Naive thymus-derived CD4-positive, alpha-beta T cell (primary cell): ENCODE measurements around the gene SETD2. TPM values are rescaled to one million over a fixed set of nuclear protein-coding genes. Genes with fewer than 3 reads are reported as not detected.

Experiments used
- ATAC-seq: fragments of 150-1000 bp; cut with Tn5 transposase; 2 replicates; pipeline ENCODE4 v1.10.0; 2021; ENCODE audit warnings: mild to moderate bottlenecking, moderate library complexity
- CTCF ChIA-PET: fragments of 350-600 bp; sonication (Branson Sonifier 250); formaldehyde crosslinking; loops from one replicate; lab custom pipeline; 2021; ENCODE audit warnings: antibody characterized with exemption; lab: Charles Lee
- POLR2A ChIA-PET: fragments of 350-600 bp; sonication (Branson Sonifier 250); formaldehyde crosslinking; loops from one replicate; lab custom pipeline; 2021; ENCODE audit warnings: antibody characterized with exemption, inconsistent platforms; lab: Charles Lee
- DNase-seq, 9 donors: peaks; one replicate each; pipeline versions ENCODE4 v3.0.0 to v3.0.0-alpha.2; 2020 to 2022; ENCODE audit warnings: mixed read lengths in 1 of 9
- H3K27ac ChIP-seq: one replicate; pipeline ENCODE4 v1.7.0; 2013; ENCODE audit warnings: mild to moderate bottlenecking, low read depth, low read length, moderate library complexity
- H3K27me3 ChIP-seq, 2 donors: one replicate each; pipeline ENCODE4 v1.7.0; 2013; ENCODE audit warnings: low read length in 2 of 2, mild to moderate bottlenecking in 2 of 2, moderate library complexity in 2 of 2; ENCODE audit not compliant: control insufficient read depth in 2 of 2, insufficient read depth in 2 of 2
- H3K36me3 ChIP-seq, 3 experiments: 1 replicate in 2 of 3; 2 replicates in 1 of 3; pipeline ENCODE4 v1.7.0; 2013; ENCODE audit warnings: low read length in 3 of 3, mild to moderate bottlenecking in 3 of 3, moderate library complexity in 1 of 3; ENCODE audit not compliant: insufficient read depth in 3 of 3, control insufficient read depth in 2 of 3
- H3K4me1 ChIP-seq, 2 donors: one replicate each; pipeline ENCODE4 v1.7.0; 2013; ENCODE audit warnings: low read length in 2 of 2, mild to moderate bottlenecking in 2 of 2, moderate library complexity in 1 of 2; ENCODE audit not compliant: control insufficient read depth in 2 of 2, insufficient read depth in 2 of 2
- H3K4me3 ChIP-seq: 2 replicates; pipeline ENCODE4 v1.7.0; 2013; ENCODE audit warnings: mild to moderate bottlenecking, low read length
- H3K9me3 ChIP-seq, 3 experiments: 1 replicate in 2 of 3; 2 replicates in 1 of 3; pipeline ENCODE4 v1.7.0; 2013; ENCODE audit warnings: low read length in 3 of 3; ENCODE audit not compliant: control insufficient read depth in 2 of 3
- H3K27ac Mint-ChIP-seq, 9 donors: one replicate each; pipeline ENCODE4 v1.8.0; 2020 to 2022; ENCODE audit warnings: mixed read lengths in 9 of 9, mild to moderate bottlenecking in 8 of 9, moderate library complexity in 5 of 9, inconsistent platforms in 2 of 9
- H3K27me3 Mint-ChIP-seq, 5 donors: one replicate each; pipeline ENCODE4 v1.8.0; 2021 to 2022; ENCODE audit warnings: mixed read lengths in 5 of 5, mild to moderate bottlenecking in 1 of 5
- H3K36me3 Mint-ChIP-seq, 5 donors: one replicate each; pipeline ENCODE4 v1.8.0; 2020 to 2022; ENCODE audit warnings: mixed read lengths in 5 of 5, mild to moderate bottlenecking in 3 of 5, inconsistent platforms in 1 of 5
- H3K4me1 Mint-ChIP-seq, 7 donors: one replicate each; pipeline ENCODE4 v1.8.0; 2020 to 2022; ENCODE audit warnings: mixed read lengths in 7 of 7, mild to moderate bottlenecking in 3 of 7, inconsistent platforms in 1 of 7
- H3K4me3 Mint-ChIP-seq, 10 donors: one replicate each; pipeline ENCODE4 v1.8.0; 2020 to 2022; ENCODE audit warnings: mild to moderate bottlenecking in 10 of 10, mixed read lengths in 10 of 10, moderate library complexity in 6 of 10, inconsistent platforms in 2 of 10
- H3K9me3 Mint-ChIP-seq, 11 donors: one replicate each; pipeline ENCODE4 v1.8.0; 2020 to 2022; ENCODE audit warnings: mixed read lengths in 11 of 11, mild to moderate bottlenecking in 4 of 11, inconsistent platforms in 1 of 11, moderate library complexity in 1 of 11
- intact Hi-C, 2 donors: fragments of 100-400 bp; cut with micrococcal nuclease; formaldehyde crosslinking; loops; one replicate each; pipeline ENCODE4 v1.15.1; 2023
- polyA plus RNA-seq, 2 donors: library from polyadenylated mRNA; unstranded; fragments of 300-500 nt; fragmentation: Illumina TruSeq; gene quantifications; one replicate each; pipeline ENCODE4 v1.2.3, GENCODE V29; 2021
- total RNA-seq, 6 experiments: library from RNA in 5 of 6; stranded (reverse) in 5 of 6; gene quantifications; 1 replicate in 5 of 6; 2 replicates in 1 of 6; pipeline ENCODE4 v1.2.3 and lab custom pipeline; 2021 to 2026

Gene SETD2
- total and polyA plus RNA-seq, 7 experiments from 2014 or later, result 11.0 to 77.3 (median 70.0) TPM

DNA sequence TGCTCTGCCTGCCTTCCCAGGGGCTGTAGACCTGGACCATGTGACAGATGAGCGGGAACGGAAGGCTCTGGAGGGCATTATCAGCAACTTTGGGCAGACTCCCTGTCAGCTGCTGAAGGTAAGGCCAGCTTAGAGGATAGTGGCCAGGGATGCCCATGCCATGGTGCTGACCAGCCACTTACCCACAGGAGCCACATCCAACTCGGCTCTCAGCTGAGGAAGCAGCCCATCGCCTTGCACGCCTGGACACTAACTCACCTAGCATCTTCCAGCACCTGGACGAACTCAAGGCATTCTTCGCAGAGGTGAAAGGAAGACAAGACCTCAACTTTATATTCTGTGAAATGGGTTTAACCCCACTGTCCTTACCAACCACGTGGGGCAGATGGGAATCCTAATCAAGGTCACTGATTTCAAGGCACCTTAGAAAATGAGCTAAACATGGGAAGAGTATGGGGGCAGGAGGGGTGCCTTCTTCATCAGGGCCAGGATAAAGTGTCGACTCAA is 157.7 kb downstream of the SETD2 start:
- Mint-ChIP-seq H3K36me3 (peaks cover 0 to 15% (median 10%) of the 10 kb centered on the region in 5 donors), H3K4me3 (peak overlapping the region in 1 of 10 donors; percentile 43), H3K27me3 (no peaks in the 10 kb centered on the region), H3K4me1 (peaks cover 0 to 12% (median 7%) of the 10 kb centered on the region in 7 donors), H3K9me3 (no peaks in the 10 kb centered on the region), H3K27ac (peak overlapping the region in 2 of 9 donors; percentile 17 to 54)
- H3K36me3 ChIP-seq, result peaks cover 0 to 65% (median 40%) of the 10 kb centered on the region in 3 experiments
- no peak overlapping the region for H3K4me3 ChIP-seq
- H3K4me1 ChIP-seq, result no peaks in the 10 kb centered on the region
- H3K9me3 ChIP-seq, result no peaks in the 10 kb centered on the region
- CTCF ChIA-PET, result no interaction called here
- DNase-seq (peak in 1 of 9 donors; percentile 2), ATAC-seq (no peak)
- no peak overlapping the region for H3K27ac ChIP-seq
- H3K27me3 ChIP-seq, result no peaks in the 10 kb centered on the region
- POLR2A ChIA-PET, result interaction anchor here (1.6 kb wide), 1 partner anchor 26 kb away, joined by 8 read pairs; the partner anchor contains the start of gene NBEAL2
- intact Hi-C loops, result no loop called here

DNA sequence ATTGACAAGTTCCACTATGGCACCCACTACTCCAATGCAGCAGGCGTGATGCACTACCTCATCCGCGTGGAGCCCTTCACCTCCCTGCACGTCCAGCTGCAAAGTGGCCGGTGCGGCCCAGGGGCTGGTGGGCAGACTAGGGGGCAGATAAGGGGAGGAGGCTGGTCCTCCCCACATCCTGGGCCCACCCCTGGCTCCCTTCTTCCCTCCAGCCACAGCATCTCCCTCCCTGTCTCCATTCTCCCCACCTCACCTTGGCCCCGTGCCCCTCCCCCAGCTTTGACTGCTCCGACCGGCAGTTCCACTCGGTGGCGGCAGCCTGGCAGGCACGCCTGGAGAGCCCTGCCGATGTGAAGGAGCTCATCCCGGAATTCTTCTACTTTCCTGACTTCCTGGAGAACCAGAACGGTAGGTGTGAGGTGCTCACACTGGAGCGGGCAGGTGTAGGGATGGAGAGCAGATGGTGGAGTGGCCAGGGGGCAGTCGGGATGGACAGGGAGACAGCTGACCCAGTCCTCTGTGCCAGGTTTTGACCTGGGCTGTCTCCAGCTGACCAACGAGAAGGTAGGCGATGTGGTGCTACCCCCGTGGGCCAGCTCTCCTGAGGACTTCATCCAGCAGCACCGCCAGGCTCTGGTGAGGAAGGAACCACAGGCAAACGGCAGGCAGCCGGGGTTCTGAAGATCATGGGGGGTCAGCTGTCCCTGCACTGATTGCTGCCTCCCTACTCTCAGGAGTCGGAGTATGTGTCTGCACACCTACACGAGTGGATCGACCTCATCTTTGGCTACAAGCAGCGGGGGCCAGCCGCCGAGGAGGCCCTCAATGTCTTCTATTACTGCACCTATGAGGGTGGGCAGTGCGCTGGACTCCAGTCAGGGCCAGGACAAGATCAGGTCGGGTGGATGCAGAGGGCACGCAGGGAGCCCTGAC is 158.4 kb downstream of the SETD2 start:
- Mint-ChIP-seq H3K27me3 (no peaks in the 10 kb centered on the region), H3K9me3 (no peaks in the 10 kb centered on the region), H3K27ac (peak overlapping the region in 1 of 9 donors; percentile 54), H3K4me1 (peaks cover 0 to 10% (median 4%) of the 10 kb centered on the region in 7 donors), H3K4me3 (no peak overlapping the region), H3K36me3 (peaks cover 0 to 15% (median 10%) of the 10 kb centered on the region in 5 donors)
- intact Hi-C loops, result no loop called here
- ATAC-seq, result no peak
- Histone ChIP-seq H3K36me3 (peaks cover under 1 to 72% (median 42%) of the 10 kb centered on the region in 3 experiments), H3K9me3 (no peaks in the 10 kb centered on the region), H3K27ac (no peak overlapping the region), H3K4me1 (no peaks in the 10 kb centered on the region), H3K27me3 (no peaks in the 10 kb centered on the region), H3K4me3 (no peak overlapping the region)
- peak in 1 of 9 donors; percentile 6 for DNase-seq
- ChIA-PET POLR2A (interaction anchor here (0.9 to 1.6 kb wide), 2 partner anchors 26 to 35 kb away, joined by 3 read pairs; partner anchors contain the start of gene NBEAL2), CTCF (no interaction called here)

DNA sequence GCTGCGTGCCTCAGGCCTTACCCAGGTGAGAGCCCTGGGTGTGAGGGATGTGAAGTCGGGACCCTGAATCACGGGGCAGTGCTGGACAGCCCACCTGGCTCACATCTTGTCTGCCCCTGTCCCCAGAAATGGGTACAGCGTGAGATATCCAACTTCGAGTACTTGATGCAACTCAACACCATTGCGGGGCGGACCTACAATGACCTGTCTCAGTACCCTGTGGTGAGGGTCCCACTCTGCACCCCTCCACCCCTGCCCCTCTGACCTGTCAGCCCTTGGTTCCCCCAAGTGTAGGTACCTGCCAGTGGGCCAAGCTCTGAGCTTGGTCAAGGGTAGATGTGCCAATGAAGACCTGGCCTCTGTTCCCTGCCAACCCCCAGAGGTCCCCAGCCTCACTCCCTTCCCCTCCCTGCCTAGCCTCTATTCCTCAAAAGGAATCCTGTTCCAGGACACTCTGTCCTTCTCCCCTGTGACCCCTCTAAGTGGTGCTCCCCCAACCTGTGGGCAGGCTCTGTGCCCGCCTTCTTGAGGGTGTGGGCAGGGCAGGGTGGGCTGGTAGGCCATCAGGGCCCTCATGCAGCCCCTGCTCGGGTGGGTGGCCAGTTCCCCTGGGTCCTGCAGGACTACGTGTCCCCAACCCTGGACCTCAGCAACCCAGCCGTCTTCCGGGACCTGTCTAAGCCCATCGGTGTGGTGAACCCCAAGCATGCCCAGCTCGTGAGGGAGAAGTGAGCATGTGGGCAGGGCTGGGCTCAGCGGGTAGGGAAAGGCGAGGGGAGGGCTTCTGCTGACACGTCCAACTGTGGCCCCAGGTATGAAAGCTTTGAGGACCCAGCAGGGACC is 159.3 kb downstream of the SETD2 start:
- ATAC-seq (no peak), DNase-seq (peak in 1 of 9 donors; percentile 5)
- Mint-ChIP-seq H3K27ac (no peak overlapping the region), H3K4me1 (peaks cover 0 to 5% (median 0%) of the 10 kb centered on the region in 7 donors), H3K4me3 (no peak overlapping the region), H3K36me3 (peaks cover 0 to 16% (median 10%) of the 10 kb centered on the region in 5 donors), H3K27me3 (no peaks in the 10 kb centered on the region), H3K9me3 (no peaks in the 10 kb centered on the region)
- Histone ChIP-seq H3K27ac (no peak overlapping the region), H3K36me3 (peaks cover 7 to 79% (median 42%) of the 10 kb centered on the region in 3 experiments), H3K27me3 (no peaks in the 10 kb centered on the region), H3K4me3 (no peak overlapping the region), H3K9me3 (no peaks in the 10 kb centered on the region), H3K4me1 (no peaks in the 10 kb centered on the region)
- intact Hi-C loops, result no loop called here
- CTCF ChIA-PET, result no interaction called here
- POLR2A ChIA-PET, result interaction anchor here (0.9 to 1.6 kb wide), 2 partner anchors 25 to 34 kb away, joined by 3 read pairs; partner anchors contain the start of gene NBEAL2

DNA sequence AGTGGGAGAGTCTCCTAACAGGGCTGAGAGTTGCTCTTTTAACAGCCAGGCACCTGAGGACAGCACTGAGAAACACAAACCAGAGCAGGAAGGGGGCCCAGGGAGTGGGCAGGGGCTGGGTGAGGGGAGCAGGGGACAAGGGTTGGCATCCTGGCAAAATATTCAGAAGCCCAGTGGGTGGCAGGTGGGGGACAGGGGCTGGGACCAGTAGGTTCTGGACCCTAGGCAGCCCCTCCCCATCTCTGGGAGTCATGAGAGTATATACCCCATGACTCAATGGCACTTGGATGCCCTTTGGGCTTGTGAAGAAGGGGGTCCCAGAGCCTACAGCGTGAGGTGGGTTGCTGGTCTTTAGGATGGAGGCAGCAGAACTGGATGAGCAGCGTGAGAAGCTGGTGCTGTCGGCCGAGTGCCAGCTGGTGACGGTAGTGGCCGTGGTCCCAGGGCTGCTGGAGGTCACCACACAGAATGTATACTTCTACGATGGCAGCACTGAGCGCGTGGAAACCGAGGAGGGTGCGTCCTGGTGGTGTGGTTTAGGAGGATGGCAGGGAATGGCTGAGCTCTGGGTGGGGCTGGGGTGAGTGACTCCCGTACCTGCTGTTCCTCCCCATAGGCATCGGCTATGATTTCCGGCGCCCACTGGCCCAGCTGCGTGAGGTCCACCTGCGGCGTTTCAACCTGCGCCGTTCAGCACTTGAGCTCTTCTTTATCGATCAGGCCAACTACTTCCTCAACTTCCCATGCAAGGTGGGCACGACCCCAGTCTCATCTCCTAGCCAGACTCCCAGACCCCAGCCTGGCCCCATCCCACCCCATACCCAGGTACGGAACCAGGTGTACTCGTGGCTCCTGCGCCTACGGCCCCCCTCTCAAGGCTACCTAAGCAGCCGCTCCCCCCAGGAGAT is 160.2 kb downstream of the SETD2 start:
- Histone ChIP-seq H3K27me3 (no peaks in the 10 kb centered on the region), H3K9me3 (no peaks in the 10 kb centered on the region), H3K4me3 (no peak overlapping the region), H3K36me3 (peaks cover 7 to 84% (median 42%) of the 10 kb centered on the region in 3 experiments), H3K4me1 (no peaks in the 10 kb centered on the region), H3K27ac (no peak overlapping the region)
- Mint-ChIP-seq H3K27me3 (no peaks in the 10 kb centered on the region), H3K27ac (peak overlapping the region in 1 of 9 donors; percentile 41), H3K36me3 (peaks cover 0 to 16% (median 10%) of the 10 kb centered on the region in 5 donors), H3K9me3 (no peaks in the 10 kb centered on the region), H3K4me3 (no peak overlapping the region), H3K4me1 (peaks cover 0 to 4% (median under 1%) of the 10 kb centered on the region in 7 donors)
- DNase-seq, result peak in 1 of 9 donors; percentile 4
- intact Hi-C loops, result no loop called here
- POLR2A ChIA-PET, result interaction anchor here (1.1 to 1.6 kb wide), 2 partner anchors 12 to 24 kb away, joined by 3 read pairs; partner anchors contain the start of gene NBEAL2
- no peak for ATAC-seq
- CTCF ChIA-PET, result no interaction called here

DNA sequence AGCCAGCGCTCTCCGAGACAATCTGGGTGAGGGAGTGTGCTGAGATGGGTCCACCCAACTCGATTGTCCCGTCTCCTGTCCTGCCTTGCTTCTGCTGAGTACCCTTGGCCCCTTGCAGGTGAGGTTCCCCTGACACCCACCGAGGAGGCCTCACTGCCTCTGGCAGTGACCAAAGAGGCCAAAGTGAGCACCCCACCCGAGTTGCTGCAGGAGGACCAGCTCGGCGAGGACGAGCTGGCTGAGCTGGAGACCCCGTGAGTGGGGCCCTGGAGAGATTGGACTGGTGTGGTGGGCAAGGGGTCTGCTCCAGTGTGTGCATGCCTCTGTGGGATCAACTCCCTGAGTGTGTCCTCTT is 160.9 kb downstream of the SETD2 start:
- intact Hi-C loops, result no loop called here
- DNase-seq (no peak), ATAC-seq (no peak)
- Mint-ChIP-seq H3K4me3 (no peak overlapping the region), H3K36me3 (peaks cover 0 to 21% (median 10%) of the 10 kb centered on the region in 5 donors), H3K4me1 (peaks cover 3 to 8% (median 6%) of the 10 kb centered on the region in 7 donors), H3K9me3 (no peaks in the 10 kb centered on the region), H3K27ac (no peak overlapping the region), H3K27me3 (no peaks in the 10 kb centered on the region)
- Histone ChIP-seq H3K9me3 (no peaks in the 10 kb centered on the region), H3K27ac (no peak overlapping the region), H3K4me3 (no peak overlapping the region), H3K36me3 (peaks cover 7 to 84% (median 42%) of the 10 kb centered on the region in 3 experiments), H3K27me3 (no peaks in the 10 kb centered on the region), H3K4me1 (peaks cover 0 to 5% of the 10 kb centered on the region in 2 donors)
- CTCF ChIA-PET, result interaction anchor here (1.3 kb wide), 1 partner anchor 11 kb away, joined by 4 read pairs; no protein-coding TSS in a partner anchor
- POLR2A ChIA-PET, result interaction anchor here (1.1 kb wide), 1 partner anchor 11 kb away, joined by 3 read pairs; no protein-coding TSS in a partner anchor
